B cell (primary cell): ENCODE measurements around the gene XPO1.
"Not testable (repeated sequence)": the region's sequence is repeated elsewhere in the genome, so short reads cannot be mapped to it uniquely, and the experiment has no call there.

ENCODE experiments used
- EZH2 ChIP-seq: IDR thresholded peaks from 2 replicates; pipeline ENCODE4 v1.6.1; 2012; ENCODE audit warnings: borderline replicate concordance, low read depth, mild to moderate bottlenecking, moderate library complexity, low read length; ENCODE audit not compliant: insufficient read depth, poor library complexity, severe bottlenecking
- TF ChIP-seq, protein P1 (sequence below): fragments of 200-600 bp; IDR thresholded peaks from one replicate; pipeline ENCODE4 v1.8.0; 2022; ENCODE audit warnings: antibody characterized with exemption, mild to moderate bottlenecking

- not testable (repeated sequence) for TF ChIP-seq EZH2
- TF ChIP-seq, protein P1, sequence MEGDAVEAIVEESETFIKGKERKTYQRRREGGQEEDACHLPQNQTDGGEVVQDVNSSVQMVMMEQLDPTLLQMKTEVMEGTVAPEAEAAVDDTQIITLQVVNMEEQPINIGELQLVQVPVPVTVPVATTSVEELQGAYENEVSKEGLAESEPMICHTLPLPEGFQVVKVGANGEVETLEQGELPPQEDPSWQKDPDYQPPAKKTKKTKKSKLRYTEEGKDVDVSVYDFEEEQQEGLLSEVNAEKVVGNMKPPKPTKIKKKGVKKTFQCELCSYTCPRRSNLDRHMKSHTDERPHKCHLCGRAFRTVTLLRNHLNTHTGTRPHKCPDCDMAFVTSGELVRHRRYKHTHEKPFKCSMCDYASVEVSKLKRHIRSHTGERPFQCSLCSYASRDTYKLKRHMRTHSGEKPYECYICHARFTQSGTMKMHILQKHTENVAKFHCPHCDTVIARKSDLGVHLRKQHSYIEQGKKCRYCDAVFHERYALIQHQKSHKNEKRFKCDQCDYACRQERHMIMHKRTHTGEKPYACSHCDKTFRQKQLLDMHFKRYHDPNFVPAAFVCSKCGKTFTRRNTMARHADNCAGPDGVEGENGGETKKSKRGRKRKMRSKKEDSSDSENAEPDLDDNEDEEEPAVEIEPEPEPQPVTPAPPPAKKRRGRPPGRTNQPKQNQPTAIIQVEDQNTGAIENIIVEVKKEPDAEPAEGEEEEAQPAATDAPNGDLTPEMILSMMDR = not testable (repeated sequence)
These were observed 69.9 kb downstream of the XPO1 start for GRCh38 chr2:61468231-61468630.
